Progenitor cell of endocrine pancreas (in vitro differentiated cells): Measurements from ENCODE around the gene SMCHD1. TPM values are rescaled to one million over a fixed set of nuclear protein-coding genes. Genes with fewer than 3 reads are reported as not detected.

Experiments
- DNase-seq: peaks from one replicate; pipeline ENCODE4 v3.0.0; 2021; ENCODE audit warnings: low spot score; ENCODE audit not compliant: unreplicated experiment
- H3K27ac Mint-ChIP-seq: 2 replicates; pipeline ENCODE4 v1.8.0; 2021; ENCODE audit warnings: mild to moderate bottlenecking, moderate library complexity, mixed read lengths
- H3K27me3 Mint-ChIP-seq: 2 replicates; pipeline ENCODE4 v1.8.0; 2021; ENCODE audit warnings: mixed read lengths
- H3K36me3 Mint-ChIP-seq: 2 replicates; pipeline ENCODE4 v1.8.0; 2022; ENCODE audit warnings: mixed read lengths; ENCODE audit not compliant: insufficient read depth
- H3K4me1 Mint-ChIP-seq: 2 replicates; pipeline ENCODE4 v1.8.0; 2021; ENCODE audit warnings: low read depth, mixed read lengths
- H3K4me3 Mint-ChIP-seq: 2 replicates; pipeline ENCODE4 v1.8.0; 2021; ENCODE audit warnings: low read depth, mild to moderate bottlenecking, moderate library complexity, mixed read lengths
- H3K9me3 Mint-ChIP-seq: 2 replicates; pipeline ENCODE4 v1.8.0; 2021; ENCODE audit warnings: low read depth, mixed read lengths
- CTCF ChIP-seq: fragments of 200-600 bp; sonication (generic); IDR thresholded peaks from one replicate; pipeline ENCODE4 v1.5.0; 2021; ENCODE audit warnings: antibody characterized with exemption, mild to moderate bottlenecking; ENCODE audit not compliant: unreplicated experiment
- total RNA-seq: library from RNA; stranded (reverse); gene quantifications from 2 replicates; pipeline ENCODE4 v1.2.1, GENCODE V29; 2021

SMCHD1 gene
- total RNA-seq, 1 donor from 2014 or later = 59.2 TPM

DNA sequence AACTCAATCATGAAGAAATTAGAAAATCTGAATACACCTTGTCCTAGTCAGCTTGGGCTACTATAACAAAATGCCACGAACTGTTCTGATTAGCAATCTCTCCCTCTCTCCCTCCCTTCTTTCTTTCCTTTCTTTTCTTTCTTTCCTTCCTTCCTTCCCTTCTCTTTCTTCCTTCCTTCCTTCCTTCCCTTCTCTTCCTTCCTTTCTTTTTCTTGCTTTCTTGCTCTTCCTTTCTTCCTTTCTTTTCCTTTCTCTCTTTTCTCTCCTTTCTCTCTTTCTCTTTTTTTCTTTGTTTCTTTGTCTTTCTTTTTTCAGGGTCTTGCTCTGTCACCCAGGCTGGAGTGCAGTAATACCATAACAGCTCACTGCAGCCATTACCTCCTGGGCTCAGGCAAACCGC, 167.7 kb downstream of the SMCHD1 start:
- TF ChIP-seq CTCF = no peak
- Mint-ChIP-seq H3K9me3 (peaks cover 12% of the 10 kb centered on the region), H3K36me3 (peaks cover 1% of the 10 kb centered on the region), H3K27ac (no peak overlapping the region), H3K4me1 (no peaks in the 10 kb centered on the region), H3K4me3 (no peak overlapping the region), H3K27me3 (no peaks in the 10 kb centered on the region)
- no peak for DNase-seq

GRCh38 chr18:2823966-2824365, 168.4 kb downstream of the SMCHD1 start:
- H3K36me3 Mint-ChIP-seq = no peaks in the 10 kb centered on the region
- H3K27ac Mint-ChIP-seq = no peak overlapping the region
- no peak for DNase-seq
- TF ChIP-seq CTCF = no peak
- H3K27me3 Mint-ChIP-seq = no peaks in the 10 kb centered on the region
- H3K4me3 Mint-ChIP-seq = no peak overlapping the region
- peaks cover 6% of the 10 kb centered on the region for H3K9me3 Mint-ChIP-seq
- H3K4me1 Mint-ChIP-seq = no peaks in the 10 kb centered on the region

- H3K27ac Mint-ChIP-seq = no peak overlapping the region
- H3K36me3 Mint-ChIP-seq = no peaks in the 10 kb centered on the region
- peaks cover 3% of the 10 kb centered on the region for H3K9me3 Mint-ChIP-seq
Measured at GRCh38 chr18:2824865-2825264, 169.3 kb downstream of the SMCHD1 start.

GRCh38 chr18:2825613-2826175, 170.2 kb downstream of the SMCHD1 start:
- DNase-seq = no peak
- Mint-ChIP-seq H3K4me1 (no peaks in the 10 kb centered on the region), H3K36me3 (no peaks in the 10 kb centered on the region), H3K27ac (no peak overlapping the region), H3K27me3 (no peaks in the 10 kb centered on the region), H3K4me3 (no peak overlapping the region), H3K9me3 (peaks cover 3% of the 10 kb centered on the region)
- no peak for TF ChIP-seq CTCF

More at GRCh38 chr18:2824865-2825264, 169.3 kb downstream of the SMCHD1 start:
- H3K4me3 Mint-ChIP-seq = no peak overlapping the region
- no peaks in the 10 kb centered on the region for H3K4me1 Mint-ChIP-seq
- H3K27me3 Mint-ChIP-seq = no peaks in the 10 kb centered on the region
- no peak for TF ChIP-seq CTCF
- DNase-seq = no peak

GRCh38 chr18:2826581-2826980, 171.1 kb downstream of the SMCHD1 start:
- no peak for DNase-seq
- TF ChIP-seq CTCF = no peak
- H3K27me3 Mint-ChIP-seq = peaks cover 4% of the 10 kb centered on the region
- H3K9me3 Mint-ChIP-seq = peaks cover 3% of the 10 kb centered on the region
- H3K27ac Mint-ChIP-seq = peak overlapping the region; percentile 22
- no peaks in the 10 kb centered on the region for H3K36me3 Mint-ChIP-seq
- no peak overlapping the region for H3K4me3 Mint-ChIP-seq
- no peaks in the 10 kb centered on the region for H3K4me1 Mint-ChIP-seq
